Endothelial cell of umbilical vein (primary cell): ENCODE measurements around the gene ABLIM2. TPM values are rescaled to one million over a fixed set of nuclear protein-coding genes. Genes with fewer than 3 reads are reported as not detected.

Experiments
- BruUV-seq: library from RNA; stranded (reverse); fragments of 400-500 nt; replicated peaks from 2 replicates; lab custom pipeline; 2021; lab: Mats Ljungman, UMichigan
- CTCF ChIA-PET: fragments of 300-600, 350-600 bp; sonication (Branson Sonifier 250); formaldehyde crosslinking; loops from one replicate; lab custom pipeline; 2021; ENCODE audit warnings: antibody characterized with exemption, inconsistent platforms; lab: Charles Lee
- POLR2A ChIA-PET: fragments of 300-600, 350-600 bp; sonication (Branson Sonifier 250); formaldehyde crosslinking; loops from one replicate; lab custom pipeline; 2021; ENCODE audit warnings: antibody characterized with exemption, inconsistent platforms; lab: Charles Lee
- DNase-seq: peaks from one replicate; pipeline ENCODE4 v3.0.0-alpha.2; 2011; ENCODE audit warnings: low read depth, low spot score
- FAIRE-seq: peaks from 2 replicates; lab custom pipeline; 2011; peaks lifted over from hg19 to GRCh38; lab: Jason Lieb, UNC
- H2AFZ ChIP-seq: 2 replicates; pipeline ENCODE4 v1.6.0; 2012; ENCODE audit warnings: low read depth, low read length, control low read depth, inconsistent platforms
- H3K27ac ChIP-seq: 2 replicates; pipeline ENCODE4 v1.5.1; 2011; ENCODE audit warnings: low read depth, mild to moderate bottlenecking, control low read depth, low read length, moderate library complexity; ENCODE audit not compliant: insufficient read depth
- H3K27me3 ChIP-seq, 2 experiments: 2 replicates each; pipeline versions ENCODE4 v1.6.0 to v1.6.1; 2011; ENCODE audit warnings: low read length in 2 of 2, mixed read lengths in 1 of 2; ENCODE audit not compliant: control insufficient read depth in 2 of 2, insufficient read depth in 2 of 2
- H3K36me3 ChIP-seq, 2 experiments: 2 replicates in 1 of 2; 3 replicates in 1 of 2; pipeline ENCODE4 v1.5.1; 2011; ENCODE audit warnings: low read length in 2 of 2, mild to moderate bottlenecking in 1 of 2, moderate library complexity in 1 of 2; ENCODE audit not compliant: control insufficient read depth in 2 of 2, insufficient read depth in 2 of 2; ENCODE audit errors: extremely low read depth in 1 of 2
- H3K4me1 ChIP-seq: 3 replicates; pipeline ENCODE4 v1.5.1; 2011; ENCODE audit warnings: mild to moderate bottlenecking, low read length; ENCODE audit not compliant: control insufficient read depth, insufficient read depth; ENCODE audit errors: extremely low read depth
- H3K4me2 ChIP-seq: 2 replicates; pipeline ENCODE4 v1.6.1; 2011; ENCODE audit warnings: low read length, control low read depth, mixed read lengths; ENCODE audit not compliant: insufficient read depth
- H3K4me3 ChIP-seq, 3 experiments: fragments of 200-600 bp in 1 of 3; sonication (generic), shearing (Covaris generic) in 1 of 3; replicated peaks in 1 of 3; 2 replicates each; pipeline ENCODE4 v1.5.1; 2011 to 2016; ENCODE audit warnings: control low read depth in 3 of 3, low read length in 3 of 3, mild to moderate bottlenecking in 2 of 3, inconsistent platforms in 1 of 3, low read depth in 1 of 3, moderate library complexity in 1 of 3; ENCODE audit not compliant: insufficient read depth in 1 of 3
- H3K79me2 ChIP-seq: 2 replicates; pipeline ENCODE4 v1.6.0; 2012; ENCODE audit warnings: low read length, inconsistent platforms; ENCODE audit not compliant: control insufficient read depth, insufficient read depth
- H3K9ac ChIP-seq: replicated peaks from 2 replicates; pipeline ENCODE3; 2011; ENCODE audit warnings: low read length, control low read depth; ENCODE audit not compliant: insufficient read depth; ENCODE audit errors: extremely low read depth
- H3K9me1 ChIP-seq: replicated peaks from 3 replicates; pipeline ENCODE4 v1.6.0; 2011; ENCODE audit warnings: mild to moderate bottlenecking, low read length; ENCODE audit not compliant: control insufficient read depth, insufficient read depth; ENCODE audit errors: extremely low read depth
- H3K9me3 ChIP-seq: replicated peaks from 2 replicates; pipeline ENCODE4 v1.5.1; 2012; ENCODE audit warnings: low read length, inconsistent platforms; ENCODE audit not compliant: control insufficient read depth, insufficient read depth
- H4K20me1 ChIP-seq: replicated peaks from 2 replicates; pipeline ENCODE3; 2011; ENCODE audit warnings: mild to moderate bottlenecking, low read length; ENCODE audit not compliant: control insufficient read depth, insufficient read depth; ENCODE audit errors: extremely low read depth
- CTCF ChIP-seq, 2 donors: IDR thresholded peaks; 1 replicate in 1 of 2; 2 replicates in 1 of 2; pipeline ENCODE4 v1.5.1; 2011; ENCODE audit warnings: low read length in 2 of 2, mild to moderate bottlenecking in 2 of 2, moderate library complexity in 2 of 2, control low read depth in 1 of 2, inconsistent platforms in 1 of 2, low read depth in 1 of 2; ENCODE audit not compliant: insufficient read depth in 1 of 2; ENCODE audit errors: extremely low read depth in 1 of 2
- EZH2 ChIP-seq: IDR thresholded peaks from 2 replicates; pipeline ENCODE4 v1.6.1; 2012; ENCODE audit warnings: borderline replicate concordance, low read depth, mild to moderate bottlenecking, moderate library complexity, low read length, inconsistent platforms; ENCODE audit not compliant: severe bottlenecking
- FOS ChIP-seq: IDR thresholded peaks from 2 replicates; pipeline ENCODE4 v1.6.1; 2011; ENCODE audit warnings: mild to moderate bottlenecking, low read length, moderate library complexity, borderline replicate concordance; ENCODE audit not compliant: insufficient read depth
- GATA2 ChIP-seq: IDR thresholded peaks from 2 replicates; pipeline ENCODE4 v1.7.0; 2011; ENCODE audit warnings: low read depth, mild to moderate bottlenecking, moderate library complexity, mixed read lengths, low read length; ENCODE audit not compliant: insufficient read length, insufficient read depth
- JUN ChIP-seq: IDR thresholded peaks from 2 replicates; pipeline ENCODE4 v1.6.1; 2011; ENCODE audit warnings: borderline replicate concordance, low read depth; ENCODE audit not compliant: insufficient read length, insufficient read depth
- MYC ChIP-seq: IDR thresholded peaks from one replicate; pipeline ENCODE4 v1.6.1; 2011; ENCODE audit warnings: mild to moderate bottlenecking, low read depth, low read length
- POLR2A ChIP-seq: IDR thresholded peaks from 2 replicates; pipeline ENCODE4 v1.6.1; 2012; ENCODE audit warnings: low read depth, mild to moderate bottlenecking, control low read depth, low read length
- POLR2AphosphoS5 ChIP-seq: IDR thresholded peaks from 2 replicates; pipeline ENCODE4 v1.6.1; 2012; ENCODE audit warnings: low read depth, mild to moderate bottlenecking, control low read depth, low read length, moderate library complexity; ENCODE audit not compliant: insufficient read depth
- dilution Hi-C: fragments of 300-500 bp; cut with MboI; formaldehyde crosslinking; loops from one replicate; pipeline ENCODE4 v1.15.0; 2019; ENCODE audit warnings: low sequenced_read_pairs; ENCODE audit not compliant: extremely low pct_ligation_motif_present
- intact Hi-C: fragments of 100-400 bp; cut with micrococcal nuclease; formaldehyde crosslinking; loops from one replicate; pipeline ENCODE4 v1.10.0; 2022
- polyA plus RNA-seq, 4 experiments: library from polyadenylated mRNA; depleted of rRNA in 3 of 4; stranded (reverse) in 3 of 4; unstranded in 1 of 4; fragments of >200 nt; gene quantifications; 2 replicates each; pipeline versions ENCODE4 v1.2.1 to v1.2.3, GENCODE V29; 2011 to 2012; ENCODE audit warnings: missing spikeins in 1 of 4
- total RNA-seq: library from RNA; stranded (reverse); gene quantifications from 2 replicates; pipeline ENCODE4 v1.2.3, GENCODE V29; 2021
- TF ChIP-seq, protein P1 (sequence below): IDR thresholded peaks from 2 replicates; pipeline ENCODE4 v1.6.1; 2011; ENCODE audit not compliant: insufficient read depth, insufficient read length

Gene ABLIM2
- total and polyA plus RNA-seq, 2 donors (not counting 3 experiments of a cell fraction or from before 2014, with no cell fraction given) = 0.28 to 0.66 TPM

- dilution Hi-C loops (no loop called here), intact Hi-C loops (no loop called here)
- H3K4me3 ChIP-seq = no peak overlapping the region
- no peak overlapping the region for H3K4me2 ChIP-seq
- no peaks in the 10 kb centered on the region for H4K20me1 ChIP-seq
- no TSS peak for BruUV-seq
- no peaks in the 10 kb centered on the region for H3K27me3 ChIP-seq
- no peak for DNase-seq
- no peaks in the 10 kb centered on the region for H3K36me3 ChIP-seq
- H2AFZ ChIP-seq = no peak overlapping the region
- FAIRE-seq = no peak
- ChIA-PET POLR2A (no interaction called here), CTCF (no interaction called here)
- H3K4me1 ChIP-seq = no peaks in the 10 kb centered on the region
- TF ChIP-seq POLR2AphosphoS5 (no peak), MYC (no peak), POLR2A (no peak), EZH2 (no peak), JUN (no peak), FOS (no peak), CTCF (IDR thresholded peaks at IDR 0.05; ENCODE audit: extremely low read depth in 1 of 2, insufficient read depth in 1 of 2, low read depth in 1 of 2, low read length in 2 of 2) (no peak), GATA2 (no peak)
- TF ChIP-seq, protein P1, sequence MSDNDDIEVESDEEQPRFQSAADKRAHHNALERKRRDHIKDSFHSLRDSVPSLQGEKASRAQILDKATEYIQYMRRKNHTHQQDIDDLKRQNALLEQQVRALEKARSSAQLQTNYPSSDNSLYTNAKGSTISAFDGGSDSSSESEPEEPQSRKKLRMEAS = no peak
- no peaks in the 10 kb centered on the region for H3K9me3 ChIP-seq
- H3K27ac ChIP-seq = no peak overlapping the region
- H3K79me2 ChIP-seq = no peaks in the 10 kb centered on the region
- no peaks in the 10 kb centered on the region for H3K9me1 ChIP-seq
- H3K9ac ChIP-seq = no peak overlapping the region
Measured at GRCh38 chr4:8045909-8046308, 112.7 kb downstream of the ABLIM2 start.
